Neural crest cell (in vitro differentiated cells): ENCODE results near the gene CILP2. TPM values are rescaled to one million over a fixed set of nuclear protein-coding genes. Genes with fewer than 3 reads are reported as not detected.

Experiments used
- DNase-seq: peaks from one replicate; pipeline ENCODE4 v3.0.0; 2021; ENCODE audit warnings: low read depth, mixed read lengths, low spot score
- H3K27ac Mint-ChIP-seq: one replicate; pipeline ENCODE4 v1.8.0; 2021; ENCODE audit warnings: mild to moderate bottlenecking, mixed read lengths; ENCODE audit not compliant: unreplicated experiment
- H3K27me3 Mint-ChIP-seq: 2 replicates; pipeline ENCODE4 v1.8.0; 2021; ENCODE audit warnings: low read depth, mild to moderate bottlenecking, mixed read lengths
- H3K36me3 Mint-ChIP-seq: 2 replicates; pipeline ENCODE4 v1.8.0; 2021; ENCODE audit warnings: low read depth, mild to moderate bottlenecking, mixed read lengths
- H3K4me1 Mint-ChIP-seq: 2 replicates; pipeline ENCODE4 v1.8.0; 2021; ENCODE audit warnings: mixed read lengths
- H3K4me3 Mint-ChIP-seq: one replicate; pipeline ENCODE4 v1.8.0; 2021; ENCODE audit warnings: mild to moderate bottlenecking, mixed read lengths
- H3K9me3 Mint-ChIP-seq: 2 replicates; pipeline ENCODE4 v1.8.0; 2021; ENCODE audit warnings: mixed read lengths
- total RNA-seq: library from RNA; stranded (reverse); gene quantifications from 2 replicates; pipeline ENCODE4 v1.2.1, GENCODE V29; 2021
- TF ChIP-seq, protein P1 (sequence below): fragments of 200-600 bp; sonication (generic); conservative IDR thresholded peaks from 2 replicates; pipeline ENCODE4 v1.5.0; 2021; ENCODE audit warnings: antibody characterized with exemption, mild to moderate bottlenecking

The CILP2 gene
- total RNA-seq, 1 donor from 2014 or later, result 2.7 TPM

DNA sequence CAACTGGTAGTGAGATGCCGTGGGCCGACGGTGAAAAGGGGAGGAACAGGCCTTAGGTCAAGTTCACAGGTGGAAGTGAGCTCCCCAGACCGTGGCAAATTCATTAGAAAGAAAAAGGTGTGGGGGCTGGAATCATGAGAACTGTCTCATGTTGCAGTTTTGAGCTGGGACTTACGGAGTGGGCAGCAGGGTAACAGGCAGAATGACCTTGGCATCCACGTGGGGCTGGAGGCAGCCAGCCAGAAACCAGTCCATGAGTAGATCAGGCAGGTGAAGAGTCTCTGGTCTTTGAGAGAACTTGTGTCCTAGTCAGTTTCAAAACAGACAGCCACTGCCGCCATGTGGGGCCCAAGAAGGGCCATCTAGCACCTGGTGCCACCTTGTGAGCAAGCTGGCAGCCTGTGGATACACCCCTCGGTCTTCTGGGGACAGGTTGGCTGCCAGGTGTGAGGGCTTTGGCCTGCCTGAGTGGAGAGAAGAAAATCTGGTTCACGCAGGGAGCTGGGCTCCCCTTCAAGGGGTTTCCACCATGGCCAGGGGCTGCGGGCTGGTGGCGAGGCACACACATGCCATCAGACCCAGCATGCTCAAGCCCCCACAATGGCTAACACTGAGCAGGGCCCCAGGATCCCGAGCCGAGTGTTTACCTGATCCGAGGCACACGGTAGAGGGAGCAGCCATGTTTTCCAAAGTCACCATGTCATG is 46.6 kb upstream of the CILP2 start:
- no peak for DNase-seq
- H3K4me1 Mint-ChIP-seq, result peaks cover 33% of the 10 kb centered on the region
- no peaks in the 10 kb centered on the region for H3K9me3 Mint-ChIP-seq
- no peaks in the 10 kb centered on the region for H3K27me3 Mint-ChIP-seq
- H3K4me3 Mint-ChIP-seq, result no peak overlapping the region
- TF ChIP-seq, protein P1, sequence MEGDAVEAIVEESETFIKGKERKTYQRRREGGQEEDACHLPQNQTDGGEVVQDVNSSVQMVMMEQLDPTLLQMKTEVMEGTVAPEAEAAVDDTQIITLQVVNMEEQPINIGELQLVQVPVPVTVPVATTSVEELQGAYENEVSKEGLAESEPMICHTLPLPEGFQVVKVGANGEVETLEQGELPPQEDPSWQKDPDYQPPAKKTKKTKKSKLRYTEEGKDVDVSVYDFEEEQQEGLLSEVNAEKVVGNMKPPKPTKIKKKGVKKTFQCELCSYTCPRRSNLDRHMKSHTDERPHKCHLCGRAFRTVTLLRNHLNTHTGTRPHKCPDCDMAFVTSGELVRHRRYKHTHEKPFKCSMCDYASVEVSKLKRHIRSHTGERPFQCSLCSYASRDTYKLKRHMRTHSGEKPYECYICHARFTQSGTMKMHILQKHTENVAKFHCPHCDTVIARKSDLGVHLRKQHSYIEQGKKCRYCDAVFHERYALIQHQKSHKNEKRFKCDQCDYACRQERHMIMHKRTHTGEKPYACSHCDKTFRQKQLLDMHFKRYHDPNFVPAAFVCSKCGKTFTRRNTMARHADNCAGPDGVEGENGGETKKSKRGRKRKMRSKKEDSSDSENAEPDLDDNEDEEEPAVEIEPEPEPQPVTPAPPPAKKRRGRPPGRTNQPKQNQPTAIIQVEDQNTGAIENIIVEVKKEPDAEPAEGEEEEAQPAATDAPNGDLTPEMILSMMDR, result no peak
- no peak overlapping the region for H3K27ac Mint-ChIP-seq
- H3K36me3 Mint-ChIP-seq, result no peaks in the 10 kb centered on the region

DNA sequence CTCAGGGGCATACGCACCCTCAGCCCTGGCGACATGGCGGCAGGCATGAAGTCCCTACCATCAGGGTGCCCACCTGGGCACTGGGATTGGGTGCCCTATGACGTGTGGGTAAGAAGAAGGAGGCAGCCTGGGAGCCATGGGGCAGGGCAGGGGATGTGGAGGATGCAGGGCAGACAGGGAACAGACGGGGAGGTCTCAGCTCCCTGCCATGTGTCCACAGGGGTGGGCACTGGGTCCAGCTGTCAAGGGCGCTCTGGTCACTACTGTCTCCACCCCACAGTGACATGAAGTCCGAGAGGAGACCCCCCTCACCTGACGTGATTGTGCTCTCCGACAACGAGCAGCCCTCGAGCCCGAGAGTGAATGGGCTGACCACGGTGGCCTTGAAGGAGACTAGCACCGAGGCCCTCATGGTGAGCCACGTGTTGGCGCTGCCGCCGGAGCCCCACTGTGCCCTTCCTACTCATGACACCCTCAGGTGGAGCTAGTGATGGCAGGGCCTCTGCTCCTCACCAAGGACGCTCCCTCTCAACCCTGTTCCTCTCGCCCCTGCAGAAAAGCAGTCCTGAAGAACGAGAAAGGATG is 45.9 kb upstream of the CILP2 start:
- DNase-seq, result no peak
- H3K36me3 Mint-ChIP-seq, result no peaks in the 10 kb centered on the region
- peaks cover 33% of the 10 kb centered on the region for H3K4me1 Mint-ChIP-seq
- TF ChIP-seq, protein P1, result no peak
- no peaks in the 10 kb centered on the region for H3K27me3 Mint-ChIP-seq
- H3K4me3 Mint-ChIP-seq, result no peak overlapping the region
- no peak overlapping the region for H3K27ac Mint-ChIP-seq
- H3K9me3 Mint-ChIP-seq, result no peaks in the 10 kb centered on the region

- Mint-ChIP-seq H3K27ac (peak overlapping the region; percentile 84), H3K27me3 (no peaks in the 10 kb centered on the region), H3K4me1 (peaks cover 17% of the 10 kb centered on the region), H3K9me3 (no peaks in the 10 kb centered on the region), H3K4me3 (no peak overlapping the region), H3K36me3 (no peaks in the 10 kb centered on the region)
- TF ChIP-seq, protein P1, result no peak
- DNase-seq, result no peak
Observed at GRCh38 chr19:19493841-19494546, 44.1 kb upstream of the CILP2 start.

DNA sequence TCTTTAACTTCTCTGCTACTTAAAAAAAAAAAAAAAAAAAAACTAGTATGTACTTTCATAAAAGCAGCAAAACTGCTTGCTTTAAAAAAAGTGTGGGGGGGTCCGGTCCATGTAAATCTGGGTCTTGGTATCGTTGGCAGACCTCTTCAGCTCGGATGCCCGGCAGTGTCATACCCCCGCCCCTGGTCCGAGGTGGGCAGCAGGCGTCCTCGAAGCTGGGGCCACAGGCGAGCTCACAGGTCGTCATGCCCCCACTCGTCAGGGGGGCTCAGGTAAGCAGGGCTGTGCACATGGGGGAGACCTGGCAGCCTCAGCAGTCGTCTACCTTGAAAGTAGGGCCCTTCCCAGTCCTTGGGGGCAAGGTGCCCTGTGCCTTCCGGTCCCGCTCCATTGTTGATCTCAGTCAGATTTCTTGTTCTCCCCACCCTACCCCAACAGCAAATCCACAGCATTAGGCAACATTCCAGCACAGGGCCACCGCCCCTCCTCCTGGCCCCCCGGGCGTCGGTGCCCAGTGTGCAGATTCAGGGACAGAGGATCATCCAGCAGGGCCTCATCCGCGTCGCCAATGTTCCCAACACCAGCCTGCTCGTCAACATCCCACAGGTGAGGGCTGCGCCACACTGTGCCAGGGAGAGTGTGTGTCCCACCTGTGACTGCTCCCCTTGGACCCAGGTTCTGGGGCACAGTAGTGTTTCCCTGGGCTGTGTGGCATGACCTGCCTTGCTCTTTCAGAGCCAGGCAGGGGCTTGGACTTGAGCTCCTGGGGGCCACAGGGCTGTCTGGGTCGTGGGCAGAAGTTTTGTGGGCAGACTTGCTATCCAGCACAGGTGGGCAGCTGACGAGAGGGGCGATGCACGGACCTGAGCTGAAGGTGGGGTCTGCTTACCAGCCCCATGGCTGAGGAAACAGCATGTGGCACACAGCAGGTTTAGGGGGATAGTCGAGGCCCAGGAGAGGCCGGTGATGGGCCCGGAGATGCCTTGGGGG is 42.2 kb upstream of the CILP2 start:
- DNase-seq, result no peak
- no peaks in the 10 kb centered on the region for H3K27me3 Mint-ChIP-seq
- H3K9me3 Mint-ChIP-seq, result no peaks in the 10 kb centered on the region
- H3K4me1 Mint-ChIP-seq, result no peaks in the 10 kb centered on the region
- H3K4me3 Mint-ChIP-seq, result no peak overlapping the region
- no peak overlapping the region for H3K27ac Mint-ChIP-seq
- TF ChIP-seq, protein P1, result no peak
- no peaks in the 10 kb centered on the region for H3K36me3 Mint-ChIP-seq
